CD4-positive, CD25-positive, alpha-beta regulatory T cell (primary cell): ENCODE data around the gene TGFB1I1. TPM values are rescaled to one million over a fixed set of nuclear protein-coding genes. Genes with fewer than 3 reads are reported as not detected.
A peak's percentile ranks its signal among the peaks of the same experiment; 100 is the strongest.
"Not testable (repeated sequence)": the region's sequence is repeated elsewhere in the genome, so short reads cannot be mapped to it uniquely, and the experiment has no call there.

Experiments used
- ATAC-seq, 2 donors: fragments of 150-1000 bp; cut with Tn5 transposase; one replicate each; pipeline ENCODE4 v1.10.0; 2021; ENCODE audit warnings: low read depth in 2 of 2, moderate number of reproducible peaks in 2 of 2, moderate library complexity in 1 of 2
- DNase-seq, 3 donors: peaks; one replicate each; pipeline versions ENCODE4 v3.0.0 to v3.0.0-alpha.2; 2012 to 2022; ENCODE audit warnings: mixed read lengths in 1 of 3
- H3K27ac ChIP-seq: one replicate; pipeline ENCODE4 v1.7.0; 2013; ENCODE audit warnings: mild to moderate bottlenecking, low read length; ENCODE audit not compliant: insufficient read depth, poor library complexity, severe bottlenecking
- H3K27me3 ChIP-seq: one replicate; pipeline ENCODE4 v1.7.0; 2013; ENCODE audit warnings: low read length; ENCODE audit not compliant: control insufficient read depth, insufficient read depth
- H3K36me3 ChIP-seq: one replicate; pipeline ENCODE4 v1.7.0; 2013; ENCODE audit warnings: mild to moderate bottlenecking, low read length, moderate library complexity; ENCODE audit not compliant: control insufficient read depth, insufficient read depth
- H3K4me1 ChIP-seq: 2 replicates; pipeline ENCODE4 v1.7.0; 2013; ENCODE audit warnings: mild to moderate bottlenecking, low read length; ENCODE audit not compliant: insufficient read depth, control insufficient read depth, poor library complexity, severe bottlenecking
- H3K4me3 ChIP-seq: one replicate; pipeline ENCODE4 v1.7.0; 2013; ENCODE audit warnings: low read depth, mild to moderate bottlenecking, low read length, moderate library complexity
- H3K9me3 ChIP-seq, 2 experiments: 1 replicate in 1 of 2; 2 replicates in 1 of 2; pipeline ENCODE4 v1.7.0; 2013; ENCODE audit warnings: low read length in 2 of 2, mild to moderate bottlenecking in 1 of 2, moderate library complexity in 1 of 2; ENCODE audit not compliant: control insufficient read depth in 2 of 2
- H3K27ac Mint-ChIP-seq, 3 donors: one replicate each; pipeline ENCODE4 v1.8.0; 2020 to 2022; ENCODE audit warnings: mild to moderate bottlenecking in 3 of 3, mixed read lengths in 3 of 3, moderate library complexity in 2 of 3
- H3K27me3 Mint-ChIP-seq: one replicate; pipeline ENCODE4 v1.8.0; 2022; ENCODE audit warnings: mild to moderate bottlenecking, mixed read lengths
- H3K36me3 Mint-ChIP-seq: one replicate; pipeline ENCODE4 v1.8.0; 2020; ENCODE audit warnings: mixed read lengths
- H3K4me1 Mint-ChIP-seq, 4 donors: one replicate each; pipeline ENCODE4 v1.8.0; 2020 to 2022; ENCODE audit warnings: mixed read lengths in 4 of 4, mild to moderate bottlenecking in 1 of 4
- H3K4me3 Mint-ChIP-seq, 4 donors: one replicate each; pipeline ENCODE4 v1.8.0; 2020 to 2022; ENCODE audit warnings: mild to moderate bottlenecking in 4 of 4, mixed read lengths in 4 of 4, moderate library complexity in 3 of 4
- H3K9me3 Mint-ChIP-seq, 7 donors: one replicate each; pipeline ENCODE4 v1.8.0; 2020 to 2022; ENCODE audit warnings: mixed read lengths in 7 of 7, mild to moderate bottlenecking in 3 of 7, moderate library complexity in 2 of 7
- polyA plus RNA-seq, 4 donors: library from polyadenylated mRNA; unstranded; fragments of 300-500 nt; fragmentation: Illumina TruSeq; gene quantifications; one replicate each; pipeline ENCODE4 v1.2.3, GENCODE V29; 2021
- total RNA-seq: library from RNA; stranded (reverse); gene quantifications from one replicate; pipeline ENCODE4 v1.2.3, GENCODE V29; 2022

Gene TGFB1I1
- total and polyA plus RNA-seq, 5 donors from 2014 or later: 0.33 to 5.0 (median 1.6) TPM

- H3K27ac ChIP-seq: no peak overlapping the region
- H3K9me3 ChIP-seq: no peaks in the 10 kb centered on the region
- H3K27me3 Mint-ChIP-seq: peaks cover 10% of the 10 kb centered on the region
- H3K9me3 Mint-ChIP-seq: peaks cover 0 to 2% (median 0%) of the 10 kb centered on the region in 7 donors
- H3K4me1 Mint-ChIP-seq: peaks cover 0 to 4% (median 1%) of the 10 kb centered on the region in 4 donors
- no peak overlapping the region for H3K4me3 ChIP-seq
- no peak for ATAC-seq
- H3K36me3 ChIP-seq: no peaks in the 10 kb centered on the region
- no peaks in the 10 kb centered on the region for H3K4me1 ChIP-seq
- no peak overlapping the region for H3K4me3 Mint-ChIP-seq
- DNase-seq: no peak
- no peak overlapping the region for H3K27ac Mint-ChIP-seq
- H3K36me3 Mint-ChIP-seq: no peaks in the 10 kb centered on the region
- H3K27me3 ChIP-seq: no peaks in the 10 kb centered on the region
These were observed 42.2 kb upstream of the TGFB1I1 start for GRCh38 chr16:31429796-31430195.

- ATAC-seq (no peak), DNase-seq (no peak)
- peaks cover 0 to 1% (median 0%) of the 10 kb centered on the region in 7 donors for H3K9me3 Mint-ChIP-seq
- H3K9me3 ChIP-seq: no peaks in the 10 kb centered on the region
- H3K4me3 Mint-ChIP-seq: no peak overlapping the region
- H3K4me3 ChIP-seq: no peak overlapping the region
- H3K27me3 Mint-ChIP-seq: peaks cover 10% of the 10 kb centered on the region
- H3K4me1 Mint-ChIP-seq: peaks cover 0 to 4% (median 1%) of the 10 kb centered on the region in 4 donors
- no peaks in the 10 kb centered on the region for H3K4me1 ChIP-seq
- no peaks in the 10 kb centered on the region for H3K36me3 ChIP-seq
- no peaks in the 10 kb centered on the region for H3K27me3 ChIP-seq
- H3K36me3 Mint-ChIP-seq: no peaks in the 10 kb centered on the region
- H3K27ac ChIP-seq: no peak overlapping the region
- H3K27ac Mint-ChIP-seq: peak overlapping the region in 1 of 3 donors; percentile 6
These were observed 41.4 kb upstream of the TGFB1I1 start for GRCh38 chr16:31430380-31431052.

GRCh38 chr16:31435341-31436220 lies 36.4 kb upstream of the TGFB1I1 start:
- H3K9me3 ChIP-seq: no peaks in the 10 kb centered on the region
- no peak overlapping the region for H3K4me3 ChIP-seq
- no peaks in the 10 kb centered on the region for H3K4me1 ChIP-seq
- H3K36me3 ChIP-seq: no peaks in the 10 kb centered on the region
- Mint-ChIP-seq H3K4me1 (peaks cover 0 to 2% (median 0%) of the 10 kb centered on the region in 4 donors), H3K27ac (no peak overlapping the region), H3K9me3 (no peaks in the 10 kb centered on the region), H3K4me3 (no peak overlapping the region), H3K27me3 (peaks cover 5% of the 10 kb centered on the region), H3K36me3 (no peaks in the 10 kb centered on the region)
- no peaks in the 10 kb centered on the region for H3K27me3 ChIP-seq
- no peak for DNase-seq
- no peak overlapping the region for H3K27ac ChIP-seq
- ATAC-seq: no peak

- ATAC-seq (no peak), DNase-seq (no peak)
- H3K4me3 ChIP-seq: no peak overlapping the region
- peaks cover 0 to 2% (median 0%) of the 10 kb centered on the region in 4 donors for H3K4me1 Mint-ChIP-seq
- H3K27ac Mint-ChIP-seq: no peak overlapping the region
- no peak overlapping the region for H3K4me3 Mint-ChIP-seq
- no peaks in the 10 kb centered on the region for H3K36me3 ChIP-seq
- peaks cover 5% of the 10 kb centered on the region for H3K27me3 Mint-ChIP-seq
- H3K27ac ChIP-seq: no peak overlapping the region
- H3K4me1 ChIP-seq: no peaks in the 10 kb centered on the region
- H3K9me3 ChIP-seq: no peaks in the 10 kb centered on the region
- no peaks in the 10 kb centered on the region for H3K9me3 Mint-ChIP-seq
- no peaks in the 10 kb centered on the region for H3K36me3 Mint-ChIP-seq
- H3K27me3 ChIP-seq: no peaks in the 10 kb centered on the region
These were observed 35.5 kb upstream of the TGFB1I1 start for GRCh38 chr16:31436221-31437045.

GRCh38 chr16:31438414-31438813 lies 33.5 kb upstream of the TGFB1I1 start:
- Mint-ChIP-seq H3K9me3 (no peaks in the 10 kb centered on the region), H3K27me3 (peaks cover 6% of the 10 kb centered on the region), H3K27ac (no peak overlapping the region), H3K4me1 (peaks cover 0 to 7% (median 2%) of the 10 kb centered on the region in 4 donors), H3K36me3 (no peaks in the 10 kb centered on the region), H3K4me3 (no peak overlapping the region)
- H3K4me3 ChIP-seq: no peak overlapping the region
- H3K27ac ChIP-seq: no peak overlapping the region
- no peaks in the 10 kb centered on the region for H3K4me1 ChIP-seq
- ATAC-seq (no peak), DNase-seq (no peak)
- H3K36me3 ChIP-seq: no peaks in the 10 kb centered on the region
- H3K9me3 ChIP-seq: no peaks in the 10 kb centered on the region
- no peaks in the 10 kb centered on the region for H3K27me3 ChIP-seq

- not testable (repeated sequence) for H3K9me3 Mint-ChIP-seq, H3K27me3 ChIP-seq, H3K36me3 ChIP-seq, H3K4me3 Mint-ChIP-seq, H3K27ac Mint-ChIP-seq, ATAC-seq, H3K27me3 Mint-ChIP-seq, H3K4me3 ChIP-seq, H3K9me3 ChIP-seq, H3K4me1 ChIP-seq, H3K27ac ChIP-seq, H3K36me3 Mint-ChIP-seq, H3K4me1 Mint-ChIP-seq
- DNase-seq: peak in 1 of 3 donors; percentile 30
These were observed 32.9 kb upstream of the TGFB1I1 start for GRCh38 chr16:31439023-31439422.

GRCh38 chr16:31439519-31439918 lies 32.4 kb upstream of the TGFB1I1 start:
- Mint-ChIP-seq H3K4me3 (no peak overlapping the region), H3K4me1 (peaks cover 0 to 10% (median 2%) of the 10 kb centered on the region in 4 donors)
- no peak for ATAC-seq

More at GRCh38 chr16:31439519-31439918, 32.4 kb upstream of the TGFB1I1 start:
- Histone ChIP-seq H3K27ac (no peak overlapping the region), H3K4me1 (no peaks in the 10 kb centered on the region), H3K9me3 (no peaks in the 10 kb centered on the region), H3K4me3 (no peak overlapping the region), H3K36me3 (no peaks in the 10 kb centered on the region), H3K27me3 (no peaks in the 10 kb centered on the region)
- no peaks in the 10 kb centered on the region for H3K36me3 Mint-ChIP-seq
- no peaks in the 10 kb centered on the region for H3K9me3 Mint-ChIP-seq
- H3K27me3 Mint-ChIP-seq: peaks cover 6% of the 10 kb centered on the region
- DNase-seq: no peak
- no peak overlapping the region for H3K27ac Mint-ChIP-seq
